NCI-H1436 (cell line): ENCODE data around the gene METTL16.
"Not testable (repeated sequence)": the region's sequence is repeated elsewhere in the genome, so short reads cannot be mapped to it uniquely, and the experiment has no call there.

Experiments used
- DNase-seq: peaks from one replicate; lab custom pipeline; 2025; lab: John Stamatoyannopoulos, UW

The METTL16 gene

GRCh38 chr17:2450016-2450650 lies 61.6 kb downstream of the METTL16 start:
- no peak for DNase-seq

DNA sequence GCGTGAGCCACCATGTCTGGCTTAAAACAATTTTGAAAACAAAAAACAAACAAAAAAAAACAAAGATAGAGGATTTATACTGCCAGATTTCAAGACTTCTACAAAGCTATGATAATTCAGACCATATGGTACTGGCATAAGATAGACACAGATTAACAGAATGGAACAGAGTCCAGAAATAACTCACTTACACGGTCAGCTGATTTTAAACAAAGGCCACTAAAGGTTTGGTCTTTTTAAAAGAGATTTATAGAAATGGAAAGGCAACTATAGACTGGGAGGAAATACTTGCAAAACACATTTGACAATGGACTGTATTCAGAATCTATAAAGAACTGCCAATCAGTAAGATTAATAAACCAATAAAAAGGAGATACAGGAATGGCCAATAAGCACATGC lies 62.2 kb downstream of the METTL16 start:
- no peak for DNase-seq

DNA sequence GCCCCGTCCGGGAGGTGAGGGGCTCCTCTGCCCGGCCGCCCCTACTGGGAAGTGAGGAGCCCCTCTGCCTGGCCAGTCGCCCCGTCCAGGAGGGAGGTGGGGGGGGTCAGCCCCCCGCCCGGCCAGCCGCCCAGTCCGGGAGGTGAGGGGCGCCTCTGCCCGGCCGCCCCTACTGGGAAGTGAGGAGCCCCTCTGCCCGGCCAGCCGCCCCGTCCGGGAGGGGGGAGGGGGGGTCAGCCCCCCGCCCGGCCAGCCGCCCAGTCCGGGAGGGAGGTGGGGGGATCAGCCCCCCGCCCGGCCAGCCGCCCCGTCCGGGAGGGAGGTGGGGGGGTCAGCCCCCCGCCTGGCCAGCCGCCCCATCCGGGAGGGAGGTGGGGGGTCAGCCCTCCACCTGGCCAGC lies 64.2 kb downstream of the METTL16 start:
- not testable (repeated sequence) for DNase-seq

DNA sequence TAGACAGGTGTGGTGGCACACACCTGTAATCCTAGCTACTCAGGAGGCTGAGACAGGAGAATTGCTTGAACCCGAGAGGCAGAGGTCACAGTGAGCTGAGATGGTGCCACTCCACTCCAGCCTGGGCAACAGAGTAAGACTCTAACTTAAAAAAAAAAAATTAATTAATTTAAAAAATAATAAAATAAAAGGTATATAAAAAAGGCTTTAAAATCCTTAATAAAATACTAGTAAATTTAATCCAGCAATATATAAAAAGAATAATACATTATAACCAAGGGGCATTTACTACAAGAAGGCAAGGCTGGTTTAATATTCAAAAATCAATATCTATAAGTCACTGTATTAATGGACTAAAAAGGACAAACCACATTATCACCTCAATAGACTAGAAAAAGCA lies 66.0 kb downstream of the METTL16 start:
- no peak for DNase-seq

- DNase-seq, result no peak
Measured at GRCh38 chr17:2444382-2444781, 67.3 kb downstream of the METTL16 start.

- no peak for DNase-seq
Measured at GRCh38 chr17:2442166-2442565, 69.5 kb downstream of the METTL16 start.

DNA sequence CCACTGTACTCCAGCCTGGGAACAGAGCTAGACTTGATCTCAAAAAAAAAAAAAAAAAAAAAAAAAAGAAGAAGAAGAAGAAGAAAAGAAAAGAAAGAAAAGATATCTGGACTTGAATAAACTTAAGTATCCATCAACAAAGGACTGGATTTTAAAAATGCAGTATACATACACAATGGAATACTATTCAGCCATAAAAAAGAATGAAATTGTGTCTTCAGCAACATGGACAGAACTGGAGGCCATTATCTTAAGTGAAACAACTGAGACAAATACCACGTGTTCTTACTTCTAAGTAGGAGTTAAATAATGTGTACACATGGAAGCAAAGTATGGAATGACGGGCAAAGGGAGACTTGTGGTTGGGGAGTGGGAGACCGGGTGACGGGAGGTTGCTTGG lies 70.8 kb downstream of the METTL16 start:
- DNase-seq, result no peak

DNA sequence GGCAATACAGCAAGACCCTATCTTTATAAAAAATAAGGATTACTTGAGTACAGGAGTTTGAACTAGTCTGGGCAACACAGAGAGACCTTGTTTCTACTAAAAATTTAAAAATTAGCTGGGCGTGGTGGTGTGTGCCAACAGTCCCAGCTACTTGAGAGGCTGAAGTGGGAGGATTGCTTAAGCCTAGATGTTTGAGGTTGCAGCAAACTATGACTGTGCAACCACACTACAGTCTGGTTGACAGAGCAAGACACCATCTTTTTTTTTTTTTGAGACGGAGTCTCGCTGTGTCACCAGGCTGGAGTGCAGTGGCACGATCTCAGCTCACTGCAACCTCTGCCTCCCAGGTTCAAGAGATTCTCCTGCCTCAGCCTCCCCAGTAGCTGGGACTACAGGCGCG lies 71.7 kb downstream of the METTL16 start:
- not testable (repeated sequence) for DNase-seq

DNA sequence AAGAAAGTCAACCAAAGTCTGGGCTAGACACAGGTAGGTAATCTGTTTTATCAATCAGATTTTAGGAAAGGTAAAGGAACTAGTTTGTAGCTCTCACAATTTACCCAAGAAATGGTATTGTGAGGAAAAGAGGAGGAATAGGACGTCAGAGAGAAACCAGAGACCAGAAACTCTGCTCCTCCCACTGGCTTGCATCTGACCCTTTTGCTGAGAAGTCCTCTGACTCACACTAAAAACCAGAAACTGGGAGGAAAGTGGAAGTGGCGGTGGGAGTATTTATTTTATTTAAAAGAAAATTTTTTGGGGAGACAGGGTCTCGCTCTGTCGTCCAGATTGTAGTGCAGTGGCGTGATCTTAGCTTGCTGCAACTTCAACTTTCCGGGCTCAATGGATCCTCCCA lies 72.9 kb downstream of the METTL16 start:
- DNase-seq, result no peak

DNA sequence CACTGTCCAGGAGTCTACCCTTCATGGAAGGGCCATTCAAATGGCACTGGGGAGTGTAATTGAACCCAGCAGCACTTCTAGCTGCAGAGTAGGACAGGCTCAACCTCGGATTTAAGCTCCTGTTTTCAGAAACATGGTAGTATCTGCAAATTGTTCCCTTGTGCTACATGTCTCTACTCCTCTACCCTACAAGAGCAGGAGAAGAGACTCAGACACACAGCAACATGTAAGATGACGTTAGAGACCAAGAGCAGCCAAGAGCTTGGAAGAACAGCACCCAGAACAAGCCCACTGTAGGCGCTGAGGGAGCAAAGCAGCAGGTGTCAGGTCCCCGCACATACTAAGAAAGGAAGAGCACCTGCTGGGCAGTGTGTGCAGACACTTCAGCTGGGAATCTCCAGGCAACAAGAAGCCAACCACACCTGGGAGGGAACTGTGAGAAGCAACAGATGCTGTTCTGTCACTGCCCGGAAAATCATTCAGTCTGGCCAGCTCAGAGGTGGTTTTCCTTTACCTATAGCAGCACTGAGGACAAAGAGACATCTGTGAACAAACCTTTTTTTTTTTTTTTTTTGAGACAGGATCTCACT lies 75.3 kb downstream of the METTL16 start:
- DNase-seq, result peak; percentile 72

DNA sequence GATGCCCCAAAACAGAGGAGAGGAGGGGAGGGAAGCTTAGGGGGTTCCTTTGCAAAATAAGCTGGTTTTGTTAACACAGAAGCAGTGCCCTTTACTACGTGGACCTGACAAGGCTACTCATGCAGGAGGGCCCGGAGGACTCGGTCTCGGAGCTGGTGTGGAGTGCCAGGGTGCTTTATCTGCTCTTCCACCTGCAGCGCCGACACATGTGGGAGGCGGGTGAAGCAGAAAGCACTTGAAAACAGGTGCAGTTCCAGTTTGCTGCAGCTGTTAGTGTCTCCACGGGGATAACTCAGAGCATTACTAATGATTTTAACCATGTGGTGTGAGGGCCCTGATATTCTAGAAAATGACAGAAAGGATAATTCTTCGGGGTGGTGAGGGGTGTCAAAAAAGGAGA lies 75.8 kb downstream of the METTL16 start:
- DNase-seq, result peak; percentile 88

GRCh38 chr17:2435181-2435741 lies 76.4 kb downstream of the METTL16 start:
- DNase-seq, result peak; percentile 88

GRCh38 chr17:2433696-2434095 lies 78.0 kb downstream of the METTL16 start:
- DNase-seq, result no peak

GRCh38 chr17:2427910-2428309 lies 83.8 kb downstream of the METTL16 start:
- no peak for DNase-seq

DNA sequence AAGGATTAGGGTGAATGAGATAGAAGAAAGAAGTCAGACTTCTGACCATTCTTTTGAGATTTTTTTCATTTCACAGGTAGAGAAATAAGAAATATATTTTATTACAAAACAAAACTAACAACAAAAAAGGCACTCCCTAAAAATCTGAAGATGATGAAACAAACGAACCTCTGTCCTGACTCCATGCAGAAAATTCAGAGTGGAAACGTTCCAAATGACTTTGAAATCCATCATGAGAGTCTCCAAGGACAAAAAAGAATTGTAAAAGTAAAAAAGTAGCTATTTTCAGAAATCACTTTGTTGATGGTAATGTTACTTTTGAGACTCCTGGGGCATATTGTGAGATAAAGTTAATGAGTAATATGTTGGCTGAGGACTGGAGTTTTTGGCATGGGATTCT lies 84.5 kb downstream of the METTL16 start:
- no peak for DNase-seq

DNA sequence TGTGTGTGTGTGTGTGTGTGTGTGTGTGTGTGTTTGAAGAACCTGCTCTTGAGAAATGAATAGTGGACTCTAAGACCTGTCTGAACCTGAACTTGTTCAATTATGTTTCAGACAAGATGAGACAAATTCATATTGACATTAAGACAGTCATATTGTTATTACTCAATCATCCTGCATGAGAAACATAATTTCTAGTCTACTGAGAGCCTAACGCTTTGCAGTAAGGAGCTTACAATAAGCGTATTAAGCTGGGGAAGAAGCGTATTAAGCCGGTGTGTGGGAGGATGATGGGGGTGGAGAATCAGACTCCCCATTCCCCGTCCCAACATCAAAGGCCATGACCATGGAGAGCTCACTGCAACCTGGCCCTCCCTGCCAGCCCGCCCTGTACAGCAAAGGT lies 88.4 kb downstream of the METTL16 start:
- DNase-seq, result peak; percentile 34

- DNase-seq, result peak; percentile 47
Measured at GRCh38 chr17:2421315-2422147, 90.2 kb downstream of the METTL16 start.

DNA sequence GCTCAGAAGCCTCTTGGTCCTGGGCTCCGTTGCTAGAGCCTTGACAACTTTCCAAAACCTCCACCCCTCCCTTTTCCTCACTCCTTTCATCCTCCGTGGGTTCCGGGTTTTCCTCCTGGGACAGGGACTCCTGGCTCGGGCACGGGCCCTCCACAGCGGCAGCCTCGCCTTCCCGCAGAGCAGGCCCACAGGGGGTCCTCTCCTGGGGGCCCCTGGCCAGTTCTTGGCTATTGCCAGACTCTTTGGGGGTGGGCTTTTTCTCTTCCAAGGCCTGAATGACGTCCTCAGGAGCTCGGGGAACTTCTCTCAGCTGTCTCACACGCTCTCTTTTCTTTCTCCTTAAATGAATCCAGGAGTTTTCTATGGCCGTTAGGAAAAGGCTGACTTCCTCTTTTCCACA lies 91.5 kb downstream of the METTL16 start:
- DNase-seq, result no peak

DNA sequence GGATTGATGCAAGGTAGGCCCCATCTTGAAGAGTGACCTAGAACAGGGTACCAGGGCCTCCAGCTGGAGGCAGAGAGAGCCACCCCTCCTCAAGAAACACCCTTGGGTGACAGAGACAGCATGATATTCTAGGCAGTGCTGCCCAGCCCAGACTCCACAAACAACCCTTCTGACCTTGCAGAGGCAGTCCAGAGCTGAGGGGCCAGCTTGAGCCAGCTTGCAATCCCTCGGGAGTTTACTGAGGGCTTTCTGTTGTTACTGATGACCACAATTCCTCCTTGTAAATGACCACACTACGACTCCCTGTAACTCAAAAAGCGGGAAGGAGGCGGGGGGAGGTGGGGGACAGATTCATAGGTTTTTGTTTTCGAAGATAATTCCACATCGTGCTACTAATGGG lies 92.2 kb downstream of the METTL16 start:
- DNase-seq, result no peak

DNA sequence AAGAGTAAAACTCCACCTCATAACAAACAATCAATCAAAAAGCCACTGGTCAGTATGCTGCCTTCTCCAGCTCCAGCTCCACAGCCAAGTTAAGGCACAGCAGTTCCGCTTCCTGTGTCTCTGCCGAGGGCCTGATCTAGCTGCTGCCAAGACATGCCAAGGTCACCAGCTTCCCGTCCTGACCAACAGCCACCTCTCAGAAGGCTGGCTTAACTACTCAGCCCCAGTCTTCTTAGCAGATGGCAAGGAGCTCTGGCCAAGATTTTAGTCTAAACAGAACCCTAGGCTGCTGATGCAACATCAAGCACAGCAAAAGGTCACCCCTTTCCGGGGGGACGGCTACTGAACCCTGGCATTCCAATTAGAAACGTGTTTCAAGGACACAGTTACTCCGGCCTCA lies 93.1 kb downstream of the METTL16 start:
- no peak for DNase-seq

- DNase-seq, result peak; percentile 86
Measured at GRCh38 chr17:2416010-2416734, 95.5 kb downstream of the METTL16 start.

DNA sequence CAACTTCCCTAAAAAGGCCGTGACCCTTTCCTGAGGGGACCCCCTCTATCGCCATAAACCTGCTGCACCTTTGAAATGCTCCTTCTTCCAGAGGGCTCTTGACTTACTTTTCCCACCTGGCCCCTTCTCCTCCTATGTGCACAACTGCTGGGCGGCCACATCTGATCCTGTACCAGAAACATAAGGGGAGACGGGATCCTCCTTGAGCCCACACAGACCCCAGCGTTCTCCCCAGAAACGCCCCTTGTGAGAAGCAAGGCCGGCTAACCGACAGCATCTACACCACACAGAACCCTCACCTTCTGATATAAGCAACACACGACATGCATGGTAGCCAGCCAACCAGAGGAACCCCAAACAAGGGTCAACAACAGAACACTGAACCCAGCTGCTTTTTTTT lies 96.6 kb downstream of the METTL16 start:
- DNase-seq, result no peak
